HG02852 (cell line): ENCODE measurements around the gene TMEM150C.

ENCODE experiments used
- ATAC-seq: cut with Tn5 transposase; IDR thresholded peaks from one replicate; pipeline ENCODE4 v1.9.1; 2021; ENCODE audit warnings: mild to moderate bottlenecking, moderate library complexity; ENCODE audit not compliant: unreplicated experiment

Gene TMEM150C

GRCh38 chr4:82519072-82519471 lies 42.7 kb downstream of the TMEM150C start:
- no peak for ATAC-seq

GRCh38 chr4:82517043-82517442 lies 44.7 kb downstream of the TMEM150C start:
- ATAC-seq = no peak

GRCh38 chr4:82515705-82516104 lies 46.1 kb downstream of the TMEM150C start:
- no peak for ATAC-seq

GRCh38 chr4:82513382-82513781 lies 48.4 kb downstream of the TMEM150C start:
- no peak for ATAC-seq

GRCh38 chr4:82510216-82510615 lies 51.6 kb downstream of the TMEM150C start:
- no peak for ATAC-seq

GRCh38 chr4:82508806-82509428 lies 52.9 kb downstream of the TMEM150C start:
- ATAC-seq = no peak

GRCh38 chr4:82508011-82508410 lies 53.8 kb downstream of the TMEM150C start:
- ATAC-seq = no peak

DNA sequence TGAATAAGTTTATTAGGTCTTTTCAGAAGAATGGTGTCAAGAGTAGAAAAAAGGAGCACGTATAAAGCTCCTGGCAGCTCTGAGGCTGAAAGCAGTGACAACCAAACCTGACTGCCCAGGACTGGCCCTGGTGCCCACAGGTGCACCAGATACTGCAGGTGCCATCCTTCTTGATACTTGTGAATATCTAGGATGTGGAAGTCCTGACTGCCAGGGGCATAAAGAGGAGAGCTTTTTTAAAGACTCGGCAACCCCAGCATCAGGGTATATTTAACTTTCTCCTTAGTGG lies 60.7 kb downstream of the TMEM150C start:
- no peak for ATAC-seq

- ATAC-seq = no peak
Observed at GRCh38 chr4:82500435-82501153, 61.2 kb downstream of the TMEM150C start.

GRCh38 chr4:82499738-82500434 lies 61.9 kb downstream of the TMEM150C start:
- no peak for ATAC-seq

DNA sequence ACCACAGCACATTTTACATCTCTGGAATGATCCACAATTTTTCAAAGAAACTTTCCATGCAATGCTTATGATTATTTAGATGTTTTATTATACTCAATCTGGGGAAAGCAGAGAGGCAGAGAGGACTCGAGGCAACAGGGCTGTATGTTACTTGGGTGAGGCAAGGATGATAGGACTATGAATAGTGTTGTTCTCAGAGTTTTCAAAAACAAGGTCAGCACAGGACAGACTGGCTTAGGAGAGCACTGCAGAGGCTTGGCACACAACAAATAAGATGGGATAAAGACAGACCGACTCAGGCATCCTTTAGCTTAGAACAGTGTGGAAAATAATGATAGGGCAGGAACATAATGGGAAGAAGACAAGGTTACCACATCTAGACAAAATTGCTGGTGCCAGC lies 65.4 kb downstream of the TMEM150C start:
- no peak for ATAC-seq

GRCh38 chr4:82495666-82496065 lies 66.1 kb downstream of the TMEM150C start:
- ATAC-seq = no peak

DNA sequence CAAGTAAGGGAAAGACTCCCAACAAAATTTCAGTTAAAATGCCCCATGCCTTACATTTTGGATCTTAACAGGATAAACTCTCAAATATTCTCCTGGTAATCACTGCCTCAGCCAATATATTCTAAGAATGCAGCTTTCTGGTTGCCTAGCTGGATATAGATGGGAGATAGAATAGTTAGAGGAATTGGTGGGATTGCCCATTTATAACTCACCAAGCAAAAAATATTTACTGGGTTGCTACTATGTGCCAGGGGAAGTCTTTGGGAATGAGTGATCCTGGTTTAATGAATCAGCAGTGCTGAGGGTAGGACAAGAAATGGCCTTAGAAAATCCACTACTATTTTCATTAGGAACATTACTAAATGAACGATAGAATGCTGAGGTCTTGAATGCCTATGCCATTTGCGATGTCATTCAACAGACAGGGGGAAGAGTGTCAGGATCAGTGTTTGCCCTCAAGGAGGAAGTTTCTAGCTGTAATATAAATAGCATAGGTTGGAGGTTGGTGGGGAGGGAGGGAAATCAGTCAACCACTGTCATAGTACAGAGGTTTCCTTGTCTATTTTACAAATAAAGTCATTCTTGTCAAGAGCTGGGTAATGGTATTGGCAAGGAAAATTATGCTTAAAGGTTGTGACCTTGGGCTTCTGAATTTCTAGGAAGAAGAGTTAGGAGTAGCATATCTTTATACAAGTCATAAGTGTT lies 67.9 kb downstream of the TMEM150C start:
- ATAC-seq = no peak

GRCh38 chr4:82491251-82491960 lies 70.4 kb downstream of the TMEM150C start:
- no peak for ATAC-seq

GRCh38 chr4:82489987-82490386 lies 71.8 kb downstream of the TMEM150C start:
- no peak for ATAC-seq

DNA sequence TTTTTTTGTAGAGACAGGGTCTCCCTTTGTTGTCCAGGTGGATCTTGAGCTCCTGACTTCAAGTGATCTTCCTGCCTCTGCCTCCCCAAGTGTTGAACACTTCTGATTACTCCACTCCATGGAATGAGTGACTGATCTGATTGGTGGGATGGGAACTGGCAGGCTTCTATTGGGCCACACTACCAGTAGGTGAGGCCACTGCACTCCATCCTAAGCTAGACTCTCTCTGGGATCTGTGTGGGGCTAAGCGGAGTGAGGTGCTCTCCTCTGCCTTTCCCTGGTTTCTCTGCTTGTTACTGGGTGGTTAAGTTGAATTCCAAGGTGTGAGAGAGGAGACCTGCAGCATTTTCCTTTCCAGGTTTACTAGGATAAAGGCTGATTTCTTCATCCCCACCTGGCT lies 72.7 kb downstream of the TMEM150C start:
- ATAC-seq = no peak

GRCh38 chr4:82484996-82485783 lies 76.6 kb downstream of the TMEM150C start:
- ATAC-seq = no peak

DNA sequence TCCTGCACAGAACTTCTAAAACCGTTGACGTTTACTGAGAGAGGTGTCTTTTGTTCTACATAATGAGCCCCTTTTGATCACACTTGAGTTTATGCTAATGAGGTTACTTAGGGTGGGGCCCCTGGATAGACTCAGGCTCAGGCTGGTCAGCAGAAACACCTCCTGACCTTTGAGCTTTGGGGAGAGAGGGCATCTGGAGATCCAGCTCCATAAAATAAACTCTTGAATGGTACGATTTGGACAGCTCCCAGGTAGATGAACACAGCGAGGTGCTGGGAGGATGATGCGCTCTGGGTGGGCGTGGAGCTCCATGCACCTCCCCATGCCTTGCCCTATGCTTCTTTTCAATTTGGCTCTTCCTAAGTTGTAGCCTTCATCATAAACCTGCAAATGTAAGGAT lies 79.4 kb downstream of the TMEM150C start:
- ATAC-seq = no peak

GRCh38 chr4:82481506-82481840 lies 80.3 kb downstream of the TMEM150C start:
- ATAC-seq = no peak

DNA sequence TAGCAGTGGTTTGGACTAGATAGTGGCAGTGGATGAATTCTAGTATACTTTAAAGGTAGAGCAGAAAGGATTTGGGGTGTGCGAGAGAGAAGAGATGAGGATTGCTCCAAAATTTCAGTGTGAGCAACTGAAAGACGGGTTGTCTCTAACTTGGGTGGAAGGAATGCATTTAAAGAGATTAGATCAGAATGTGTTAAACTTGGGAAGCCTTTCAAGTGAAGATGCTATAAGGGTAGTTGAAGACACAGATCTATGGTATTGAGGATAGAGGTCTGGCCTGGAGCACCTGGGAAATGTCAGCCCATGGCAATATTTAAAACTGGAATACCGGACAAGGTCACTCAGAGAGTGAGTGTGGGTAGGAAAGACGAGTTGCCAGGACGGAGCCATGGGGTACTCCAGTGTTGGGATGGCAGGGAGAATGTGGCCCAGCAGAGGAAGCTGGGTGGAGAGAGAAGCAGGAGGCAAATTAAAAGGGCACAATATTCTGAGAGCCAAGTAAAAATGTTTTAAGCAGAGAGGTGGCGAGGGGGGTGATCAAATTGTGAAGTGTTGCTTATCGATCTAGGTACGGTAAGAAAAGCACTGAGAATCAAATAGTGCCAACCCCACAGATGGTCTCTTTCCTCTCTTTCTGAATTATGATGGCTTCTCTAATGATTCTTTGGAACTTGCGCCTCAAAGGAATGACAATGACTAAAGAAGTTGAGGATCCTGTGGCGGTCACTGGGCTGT lies 80.8 kb downstream of the TMEM150C start:
- ATAC-seq = no peak
